DOHH2 (cell line): Measurements from ENCODE around the gene HDAC8.

ENCODE experiments used
- H3F3A ChIP-seq: fragments of 200-600 bp; sonication (generic), shearing (Covaris generic); 2 replicates; pipeline ENCODE4 v1.6.0; 2016; ENCODE audit warnings: antibody characterized with exemption, mild to moderate bottlenecking; ENCODE audit not compliant: control insufficient read depth, insufficient read depth
- H3K27ac ChIP-seq: fragments of 200-600 bp; sonication (generic); 2 replicates; pipeline ENCODE4 v1.5.1; 2014; ENCODE audit warnings: low read depth, mild to moderate bottlenecking, low read length, moderate library complexity
- H3K27me3 ChIP-seq: fragments of 200-600 bp; sonication (generic); 2 replicates; pipeline ENCODE4 v1.6.1; 2014; ENCODE audit warnings: mild to moderate bottlenecking, low read length, mixed read lengths; ENCODE audit not compliant: control insufficient read depth
- H3K36me3 ChIP-seq: fragments of 200-600 bp; sonication (generic); 2 replicates; pipeline ENCODE4 v1.6.1; 2014; ENCODE audit warnings: mild to moderate bottlenecking, low read length, moderate library complexity, mixed read lengths; ENCODE audit not compliant: control insufficient read depth
- H3K4me1 ChIP-seq: fragments of 200-600 bp; sonication (generic); 2 replicates; pipeline ENCODE4 v1.6.1; 2014; ENCODE audit warnings: mild to moderate bottlenecking, low read length, mixed read lengths; ENCODE audit not compliant: control insufficient read depth
- H3K4me2 ChIP-seq: fragments of 200-600 bp; sonication (generic); 2 replicates; pipeline ENCODE4 v1.6.0; 2014; ENCODE audit warnings: mild to moderate bottlenecking, low read length, moderate library complexity
- H3K4me3 ChIP-seq: fragments of 200-600 bp; sonication (generic); 2 replicates; pipeline ENCODE4 v1.5.1; 2014; ENCODE audit warnings: mild to moderate bottlenecking, low read length, mixed read lengths
- H3K79me2 ChIP-seq: fragments of 200-600 bp; sonication (generic); 2 replicates; pipeline ENCODE4 v1.6.1; 2014; ENCODE audit warnings: mild to moderate bottlenecking, low read length, mixed read lengths; ENCODE audit not compliant: control insufficient read depth
- H3K9me2 ChIP-seq: fragments of 200-600 bp; sonication (generic); replicated peaks from 2 replicates; pipeline ENCODE4 v1.6.1; 2014; ENCODE audit warnings: mild to moderate bottlenecking, low read length, mixed read lengths; ENCODE audit not compliant: control insufficient read depth
- H3K9me3 ChIP-seq: fragments of 200-600 bp; sonication (generic); 2 replicates; pipeline ENCODE4 v1.6.1; 2014; ENCODE audit warnings: antibody characterized with exemption, low read length, mixed read lengths; ENCODE audit not compliant: control insufficient read depth, insufficient read depth
- H4K20me1 ChIP-seq: fragments of 200-600 bp; sonication (generic); 2 replicates; pipeline ENCODE4 v1.6.0; 2014; ENCODE audit warnings: low read depth, mild to moderate bottlenecking, antibody characterized with exemption, low read length, moderate library complexity; ENCODE audit not compliant: control insufficient read depth, insufficient read depth
- CTCF ChIP-seq: fragments of 200-600 bp; sonication (generic); IDR thresholded peaks from one replicate; pipeline ENCODE4 v1.5.1; 2014; ENCODE audit warnings: antibody characterized with exemption, mild to moderate bottlenecking, low read depth, low read length; ENCODE audit not compliant: poor library complexity, severe bottlenecking
- EZH2phosphoT487 ChIP-seq: fragments of 200-600 bp; sonication (generic); IDR thresholded peaks from 2 replicates; pipeline ENCODE4 v1.6.1; 2017; ENCODE audit warnings: borderline replicate concordance, mild to moderate bottlenecking, antibody characterized with exemption, low read length, moderate library complexity, mixed read lengths

The HDAC8 gene

GRCh38 chrX:72392042-72392441, 180.6 kb downstream of the HDAC8 start:
- Histone ChIP-seq H3K4me1 (no peaks in the 10 kb centered on the region), H3K4me2 (no peak overlapping the region)

GRCh38 chrX:72387247-72387646, 185.4 kb downstream of the HDAC8 start:
- TF ChIP-seq EZH2phosphoT487 (no peak), CTCF (no peak)
- Histone ChIP-seq H3K9me3 (no peaks in the 10 kb centered on the region), H4K20me1 (no peaks in the 10 kb centered on the region), H3K4me1 (no peaks in the 10 kb centered on the region), H3K4me3 (no peak overlapping the region), H3K79me2 (no peaks in the 10 kb centered on the region), H3F3A (no peaks in the 10 kb centered on the region), H3K27me3 (no peaks in the 10 kb centered on the region), H3K36me3 (no peaks in the 10 kb centered on the region), H3K27ac (no peak overlapping the region), H3K9me2 (no peaks in the 10 kb centered on the region), H3K4me2 (no peak overlapping the region)

More at GRCh38 chrX:72392042-72392441, 180.6 kb downstream of the HDAC8 start:
- Histone ChIP-seq H3K79me2 (no peaks in the 10 kb centered on the region), H3K4me3 (no peak overlapping the region), H3K36me3 (no peaks in the 10 kb centered on the region), H3K9me3 (no peaks in the 10 kb centered on the region), H3F3A (no peaks in the 10 kb centered on the region), H3K27me3 (no peaks in the 10 kb centered on the region), H3K9me2 (no peaks in the 10 kb centered on the region), H4K20me1 (no peaks in the 10 kb centered on the region), H3K27ac (no peak overlapping the region)
- no peak for TF ChIP-seq CTCF
- TF ChIP-seq EZH2phosphoT487, result no peak

- Histone ChIP-seq H3F3A (no peaks in the 10 kb centered on the region), H3K4me1 (no peaks in the 10 kb centered on the region), H3K4me2 (no peak overlapping the region), H3K27me3 (no peaks in the 10 kb centered on the region), H4K20me1 (no peaks in the 10 kb centered on the region), H3K9me2 (no peaks in the 10 kb centered on the region), H3K9me3 (no peaks in the 10 kb centered on the region), H3K27ac (no peak overlapping the region), H3K36me3 (no peaks in the 10 kb centered on the region), H3K79me2 (no peaks in the 10 kb centered on the region), H3K4me3 (no peak overlapping the region)
- TF ChIP-seq CTCF, result no peak
- no peak for TF ChIP-seq EZH2phosphoT487
Measured at GRCh38 chrX:72382202-72382595, 190.4 kb downstream of the HDAC8 start.
